NCI-H510A treated with DMSO at 0.1 percent for 48 hours (cell line): ENCODE data around the gene TAAR9.
A peak's percentile ranks its signal among the peaks of the same experiment; 100 is the strongest.

Experiments used
- DNase-seq: peaks from one replicate; lab custom pipeline; 2025; lab: John Stamatoyannopoulos, UW

The TAAR9 gene, protein sequence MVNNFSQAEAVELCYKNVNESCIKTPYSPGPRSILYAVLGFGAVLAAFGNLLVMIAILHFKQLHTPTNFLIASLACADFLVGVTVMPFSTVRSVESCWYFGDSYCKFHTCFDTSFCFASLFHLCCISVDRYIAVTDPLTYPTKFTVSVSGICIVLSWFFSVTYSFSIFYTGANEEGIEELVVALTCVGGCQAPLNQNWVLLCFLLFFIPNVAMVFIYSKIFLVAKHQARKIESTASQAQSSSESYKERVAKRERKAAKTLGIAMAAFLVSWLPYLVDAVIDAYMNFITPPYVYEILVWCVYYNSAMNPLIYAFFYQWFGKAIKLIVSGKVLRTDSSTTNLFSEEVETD

DNA sequence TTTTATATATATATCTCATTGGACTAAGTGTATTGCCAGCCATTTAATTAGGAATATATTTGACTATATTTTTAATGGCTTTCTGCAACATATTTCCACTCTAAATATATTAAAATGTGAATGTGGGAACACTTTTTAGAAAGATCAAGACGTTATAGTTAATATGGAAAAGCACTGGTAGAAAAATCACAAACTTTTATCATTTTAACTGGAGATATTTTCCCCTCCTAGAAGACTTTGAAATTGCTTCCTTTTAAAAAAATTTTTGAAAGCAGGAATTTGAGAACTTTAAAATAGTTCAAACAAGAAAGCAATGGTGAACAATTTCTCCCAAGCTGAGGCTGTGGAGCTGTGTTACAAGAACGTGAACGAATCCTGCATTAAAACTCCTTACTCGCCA, at the start of gene TAAR9:
TSS of gene TAAR9 (plus strand) at position 301 of the 400 bp plus-strand sequence. CDS start at position 314, 13 bp downstream.
- no peak for DNase-seq

DNA sequence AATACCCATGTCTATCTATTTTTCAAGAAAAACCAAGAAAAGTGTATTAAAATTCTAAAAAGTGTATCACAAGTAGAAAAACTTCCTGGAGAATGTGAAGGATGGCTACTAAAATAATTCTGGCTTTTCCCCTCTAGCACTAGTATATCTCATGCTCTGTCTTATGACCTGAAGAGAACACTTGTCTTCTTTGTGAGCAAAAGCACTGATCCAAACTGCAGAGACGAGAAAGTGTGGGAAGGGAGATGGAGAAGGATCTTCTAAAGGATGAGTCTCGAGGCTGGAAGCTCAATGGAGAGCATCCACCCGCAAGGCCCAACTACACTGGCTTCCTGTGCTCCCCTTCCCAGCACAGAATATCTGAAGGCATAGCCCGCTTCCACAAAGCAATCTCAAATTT, 48.7 kb upstream of the TAAR9 start:
- DNase-seq = no peak

DNA sequence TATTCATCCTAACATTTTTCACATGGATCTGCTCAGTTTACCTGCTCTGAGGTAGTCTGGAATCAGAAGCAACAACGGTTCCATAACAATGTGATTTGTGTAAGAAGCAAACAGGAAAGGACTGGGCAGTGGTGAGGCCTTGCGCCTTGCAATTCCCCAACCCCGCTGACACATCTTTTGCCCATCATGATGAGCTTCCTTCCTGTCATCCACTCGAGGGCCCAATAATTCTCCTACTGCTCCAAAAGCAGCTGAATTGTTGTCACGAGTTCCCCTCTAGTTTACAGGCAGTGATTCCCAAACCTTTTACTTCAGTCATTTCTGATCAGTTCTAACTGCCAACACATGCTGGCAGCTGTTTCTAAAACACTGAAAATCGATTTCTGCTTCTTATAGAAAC, 48.1 kb upstream of the TAAR9 start:
- DNase-seq = no peak

DNA sequence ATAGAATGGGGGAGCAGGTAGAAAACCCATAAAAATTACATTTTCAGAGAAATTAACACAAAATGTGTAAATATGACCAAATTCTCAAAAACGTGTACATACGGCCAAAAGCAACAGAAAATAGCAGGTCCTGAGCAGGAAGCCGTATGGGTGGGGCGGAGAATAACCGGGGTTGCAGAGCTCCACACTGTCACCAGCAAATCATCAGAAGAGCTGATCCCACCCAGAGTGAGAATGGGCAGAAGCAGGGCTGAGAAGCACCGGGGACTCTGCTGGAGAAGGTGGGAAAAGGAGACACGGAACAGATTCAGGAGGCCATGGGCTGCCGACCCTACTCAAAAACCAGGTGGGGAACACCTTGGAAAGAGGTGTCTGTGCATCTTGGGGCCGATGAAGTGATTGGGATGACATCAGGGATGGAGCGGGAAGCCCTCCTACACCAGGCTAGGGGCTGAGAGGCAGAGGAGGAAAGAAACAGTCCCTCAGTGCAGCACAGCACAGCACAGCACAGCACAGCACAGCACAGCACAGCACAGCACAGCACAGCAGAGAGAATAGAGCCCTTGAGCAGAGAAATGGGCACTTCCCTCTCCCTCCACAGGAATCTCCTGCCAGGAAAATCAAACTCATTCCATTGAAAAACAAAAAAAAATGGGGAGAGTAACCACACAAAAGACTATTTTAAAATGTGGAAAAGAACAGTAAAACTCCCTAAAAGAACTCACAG, 47.4 kb upstream of the TAAR9 start:
- no peak for DNase-seq

DNA sequence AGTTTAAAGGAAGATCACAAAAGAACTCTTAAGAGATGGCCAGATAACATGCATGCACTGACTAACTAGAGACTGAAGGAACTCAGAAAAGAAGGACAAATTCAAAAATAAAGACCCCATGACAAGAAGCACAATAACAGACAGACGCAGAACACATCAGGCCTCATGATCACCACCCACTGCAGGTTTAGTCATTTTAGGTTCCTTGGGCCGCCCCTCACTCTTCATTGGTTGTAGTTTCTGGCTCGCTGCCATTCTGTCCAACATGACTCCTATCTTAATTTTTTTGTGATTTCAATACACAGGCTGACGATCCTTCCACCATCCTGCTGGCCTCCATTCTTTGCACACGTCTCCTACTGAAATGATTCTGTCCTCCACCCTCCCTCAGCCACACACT, 46.8 kb upstream of the TAAR9 start:
- no peak for DNase-seq

DNA sequence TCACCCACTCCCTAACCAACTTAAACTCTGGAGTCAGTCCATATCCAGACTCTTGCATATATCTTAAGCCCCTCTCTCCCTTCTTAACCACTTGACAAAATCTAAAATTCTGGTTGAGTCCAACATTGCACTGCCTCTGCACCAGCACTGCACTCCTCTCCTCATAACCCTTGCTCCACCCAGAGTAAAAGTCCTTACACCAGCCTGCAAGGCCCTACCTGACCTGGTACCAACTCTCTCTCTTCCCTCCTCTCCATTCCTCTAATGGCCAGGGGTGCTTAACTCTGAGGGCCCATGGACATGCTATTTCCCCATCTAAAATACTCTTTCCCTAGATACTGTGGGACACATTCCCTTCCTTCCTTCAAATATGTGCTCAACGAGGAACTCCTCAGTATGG, 46.2 kb upstream of the TAAR9 start:
- DNase-seq = no peak

DNA sequence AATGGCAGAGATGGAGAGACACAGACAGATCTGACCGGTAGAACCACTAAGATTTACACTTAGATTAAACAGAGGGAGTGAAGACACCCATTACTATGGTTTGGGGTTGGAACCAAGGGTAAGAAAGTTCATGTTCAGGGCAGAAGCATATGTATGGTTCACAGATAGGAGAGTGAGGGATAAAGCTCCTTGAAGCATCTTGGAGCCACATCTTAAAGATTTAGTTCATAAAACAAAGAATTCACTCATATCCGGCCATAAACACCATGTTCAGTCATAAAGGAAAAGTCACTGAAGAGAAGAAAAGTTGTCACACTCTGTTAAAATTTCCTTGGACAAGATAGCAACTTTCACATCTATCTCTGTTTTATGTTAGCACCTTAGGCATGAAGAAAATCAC, 43.1 kb upstream of the TAAR9 start:
- DNase-seq = no peak

DNA sequence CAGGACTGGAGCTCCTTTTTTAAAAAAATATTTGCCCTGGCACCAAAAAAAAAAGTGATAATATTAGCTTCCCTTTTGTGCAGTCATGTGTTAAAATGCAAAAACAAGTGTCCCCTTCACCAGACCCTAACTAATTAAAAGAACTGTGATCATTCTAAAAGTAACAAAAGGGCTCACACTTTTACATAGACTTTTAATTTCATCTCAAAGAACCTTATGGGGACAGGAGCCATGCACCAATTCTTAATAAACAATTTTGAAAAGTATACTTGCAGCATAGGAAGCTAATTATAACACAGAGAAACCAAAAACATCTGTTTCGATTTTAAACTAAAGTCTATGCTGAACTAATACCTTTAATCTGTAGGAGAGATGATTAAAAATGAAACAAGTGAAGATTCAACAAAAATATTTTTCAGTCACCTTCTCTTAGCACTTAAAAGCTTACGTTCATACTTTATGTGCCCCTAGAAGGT, 42.4 kb upstream of the TAAR9 start:
- DNase-seq = no peak

DNA sequence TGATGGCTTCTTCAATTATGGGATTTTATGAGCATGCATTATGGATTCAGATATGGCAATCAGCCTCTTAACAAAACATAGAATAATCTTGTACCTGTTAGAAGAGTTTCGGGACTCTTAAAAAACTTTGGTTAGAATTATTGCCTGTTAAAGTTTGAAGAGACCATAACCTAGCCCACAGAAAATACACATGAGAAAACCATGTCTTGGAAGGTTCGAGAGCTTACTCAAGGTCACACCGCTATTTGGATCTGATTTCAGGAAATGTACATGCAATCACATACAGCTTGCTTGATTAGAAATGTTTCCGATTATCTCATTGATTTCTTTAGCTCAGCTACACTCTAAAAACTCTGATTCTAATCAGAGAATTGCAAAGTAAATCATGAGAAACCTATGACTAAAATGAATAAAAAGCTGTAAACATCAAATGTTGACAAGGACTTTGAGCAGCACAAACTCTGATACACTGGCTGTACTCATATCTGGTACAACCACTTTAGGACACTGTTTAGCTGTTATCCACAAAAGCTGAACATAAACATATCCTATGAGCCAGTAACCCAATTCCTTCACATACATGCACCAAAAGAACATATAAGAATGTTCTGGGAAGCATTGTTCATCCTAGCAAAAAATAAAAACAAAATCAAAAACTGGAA, 41.4 kb upstream of the TAAR9 start:
- DNase-seq = no peak

DNA sequence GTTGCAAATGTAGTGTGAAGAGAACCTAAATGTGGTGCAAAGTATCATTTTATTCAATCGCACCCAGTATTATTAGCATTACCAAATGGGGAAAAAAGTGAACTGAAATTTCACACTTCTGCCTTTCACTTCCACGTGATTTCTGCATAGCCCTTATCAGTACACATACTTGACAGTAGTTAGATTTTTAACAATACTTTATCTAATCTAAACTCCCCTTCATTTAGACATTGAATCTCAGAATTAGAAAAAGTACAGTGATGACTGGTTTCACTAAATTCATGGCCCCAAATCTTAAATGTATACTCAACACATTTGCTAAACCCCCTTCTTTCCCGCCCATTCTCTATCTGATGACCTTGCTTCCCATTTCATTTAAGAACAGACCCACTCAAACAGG, 39.4 kb upstream of the TAAR9 start:
- DNase-seq = no peak

DNA sequence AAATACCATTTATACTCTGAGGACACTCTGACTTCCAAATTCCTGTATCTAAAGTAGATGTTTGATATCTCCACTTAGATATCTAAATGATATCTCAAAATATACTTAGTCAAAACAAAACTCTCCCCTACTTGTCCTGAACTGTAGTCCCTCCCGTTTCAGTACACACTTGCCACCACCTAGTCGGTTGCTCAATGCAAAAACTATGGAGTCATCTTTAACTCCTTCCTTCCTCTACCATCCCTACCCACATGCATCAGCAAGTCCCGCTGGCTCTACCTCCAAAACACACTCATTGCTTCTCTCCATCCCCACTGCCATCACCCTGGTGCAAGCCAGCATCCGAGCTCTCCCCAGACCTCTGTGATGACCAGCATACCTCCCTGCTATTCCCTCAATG, 38.3 kb upstream of the TAAR9 start:
- no peak for DNase-seq

DNA sequence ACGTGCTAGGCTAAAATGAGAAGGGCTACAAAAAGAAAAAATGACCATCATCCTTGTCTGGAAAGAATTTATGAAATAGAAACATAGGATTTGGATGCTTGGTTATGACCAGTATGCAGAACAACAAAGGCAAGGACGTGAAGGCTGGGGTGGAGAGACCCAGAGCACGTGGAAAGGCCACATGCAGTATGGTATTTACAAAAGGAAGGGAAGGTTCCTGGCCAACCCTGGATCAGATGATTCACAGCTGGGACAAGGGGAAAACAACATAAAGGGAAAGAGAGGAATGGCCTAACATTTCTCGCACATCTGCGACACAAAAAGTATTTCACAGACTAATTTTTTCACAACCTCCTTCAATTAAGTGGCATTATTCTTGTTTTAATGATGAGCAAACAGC, 33.3 kb upstream of the TAAR9 start:
- DNase-seq = no peak

DNA sequence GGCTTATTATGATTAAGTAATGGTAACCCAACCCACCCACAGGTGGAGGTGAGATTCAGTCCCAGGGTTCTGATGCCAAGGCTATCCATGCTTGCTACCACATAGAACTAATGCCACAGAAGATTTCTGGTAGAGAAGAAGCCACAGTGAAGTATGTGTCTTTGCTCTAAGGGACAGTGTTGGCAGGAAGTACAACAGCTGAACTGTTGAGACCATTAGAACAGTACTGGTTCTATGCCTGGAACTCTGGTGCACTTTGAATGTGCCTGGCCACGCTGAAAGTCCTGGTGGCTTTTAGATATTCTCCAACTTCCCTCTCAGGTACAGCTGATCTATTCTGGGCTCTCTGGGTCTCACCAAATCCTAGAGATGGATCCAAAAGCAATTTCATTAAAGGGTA, 32.9 kb upstream of the TAAR9 start:
- no peak for DNase-seq

DNA sequence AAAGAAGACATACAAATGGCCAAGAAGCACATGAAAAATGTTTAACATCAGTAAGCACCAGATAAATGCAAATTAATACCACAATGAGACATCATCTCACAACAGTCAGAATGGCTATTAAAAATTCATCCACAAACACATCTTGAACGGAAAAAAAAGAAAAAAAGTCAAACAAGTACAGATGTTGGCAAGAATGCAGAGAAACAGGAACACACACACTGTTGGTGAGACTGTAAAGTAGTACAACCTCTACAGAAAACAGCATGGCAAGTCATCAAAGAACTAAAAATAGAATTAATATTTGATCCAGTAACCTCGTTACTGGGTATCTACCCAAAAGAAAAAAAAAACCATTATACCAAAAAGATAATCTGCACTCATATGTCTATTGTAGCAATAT, 31.6 kb upstream of the TAAR9 start:
- no peak for DNase-seq

DNA sequence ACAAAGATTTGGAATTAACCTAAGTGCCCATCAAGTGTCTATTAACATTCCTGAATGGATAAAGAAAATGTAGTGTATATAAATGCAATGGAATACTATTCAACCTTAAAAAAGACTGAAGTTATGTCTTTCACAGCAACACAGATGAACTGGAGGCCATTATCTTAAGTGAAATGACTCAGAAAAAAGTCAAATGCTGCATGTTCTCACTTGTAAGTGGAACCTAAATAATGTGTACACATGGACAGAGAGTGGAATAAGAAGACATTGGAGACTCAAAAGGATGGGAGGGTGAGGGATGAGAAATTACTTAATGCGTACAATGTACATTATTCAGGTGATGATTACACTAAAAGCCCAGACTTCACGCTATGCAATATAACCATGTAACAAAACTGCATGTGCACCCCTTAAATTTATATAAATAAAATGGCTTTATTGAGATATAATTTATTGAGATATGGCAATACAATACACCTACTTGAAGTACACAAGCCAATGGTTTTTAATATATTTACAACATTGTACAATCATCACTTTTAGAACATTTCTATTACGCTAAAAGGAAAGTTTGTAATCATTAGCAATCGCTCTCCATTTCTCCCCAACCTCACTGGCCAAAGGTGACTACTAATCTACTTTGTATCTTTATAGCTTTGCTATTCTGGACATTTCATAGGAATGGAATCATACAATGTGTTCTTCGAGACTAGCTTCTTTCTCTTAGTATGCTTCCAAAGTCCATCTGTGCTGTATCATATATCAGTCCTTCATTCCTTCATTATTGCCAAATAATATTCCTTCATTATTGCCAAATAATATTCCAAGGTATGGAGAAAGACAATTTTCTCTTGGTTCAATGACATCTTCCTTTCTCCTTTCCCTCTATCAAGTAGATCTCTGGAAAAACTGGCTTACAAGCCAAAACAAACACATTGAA, 30.9 kb upstream of the TAAR9 start:
- DNase-seq = no peak

DNA sequence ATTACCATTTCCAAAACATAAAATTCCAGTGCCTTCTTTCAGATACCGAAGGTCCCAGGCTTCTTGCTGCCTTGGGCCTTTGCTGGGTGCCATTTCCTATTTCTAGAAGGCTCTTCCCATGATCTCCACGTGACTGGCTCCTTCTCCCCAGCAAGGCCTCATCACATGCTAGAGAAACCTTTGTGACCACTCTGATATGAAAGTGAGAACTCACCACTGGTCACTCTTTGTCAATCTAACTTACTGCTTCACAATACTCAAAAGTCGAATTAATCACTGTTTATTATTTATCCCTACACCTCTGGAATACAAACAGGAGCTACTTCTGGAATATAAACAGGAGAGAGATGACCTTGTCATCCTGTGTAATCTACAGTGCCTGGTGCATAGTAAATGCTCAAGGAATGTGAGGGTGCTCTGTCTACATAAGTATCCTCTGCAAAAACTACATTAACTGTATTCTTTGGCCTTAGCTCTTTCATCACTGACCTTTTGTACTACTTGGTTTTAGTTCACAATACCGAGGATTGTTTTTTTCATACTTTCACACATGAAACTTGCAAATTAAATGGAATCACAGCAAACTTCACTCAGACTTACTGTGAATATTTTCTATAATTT, 26.8 kb upstream of the TAAR9 start:
- DNase-seq = no peak

DNA sequence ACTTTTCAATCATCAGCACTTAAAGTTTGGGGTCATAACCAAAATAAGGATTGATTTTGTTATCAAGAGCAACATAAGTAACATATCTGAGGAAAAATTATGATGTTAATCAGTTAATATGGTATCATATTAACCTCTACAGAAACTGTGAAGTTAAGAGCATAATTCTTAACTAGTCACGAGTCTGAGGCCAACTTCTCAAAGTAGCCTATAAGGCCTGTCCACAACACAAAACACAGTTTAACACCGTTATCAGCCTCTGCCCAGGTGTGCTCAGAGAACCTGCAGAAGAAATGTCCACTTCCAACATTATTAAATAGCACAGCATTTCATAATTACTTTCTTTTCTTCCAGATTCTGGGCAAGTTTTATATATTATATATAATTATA, 26.3 kb upstream of the TAAR9 start:
- DNase-seq = no peak

DNA sequence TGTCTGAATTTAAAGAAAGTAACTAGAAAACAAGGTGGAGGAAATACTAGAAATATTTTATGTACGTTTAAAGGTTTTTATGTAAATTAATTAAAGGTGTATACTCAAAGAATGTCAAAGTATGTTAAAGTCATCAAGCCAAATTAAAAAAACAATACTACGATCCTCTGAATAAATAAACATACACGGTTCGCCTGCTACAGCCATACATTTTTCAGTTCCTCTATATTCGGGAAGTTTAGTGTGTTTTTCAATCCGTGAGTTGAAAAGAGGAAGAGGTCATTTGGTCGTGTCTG, 25.8 kb upstream of the TAAR9 start:
- no peak for DNase-seq

DNA sequence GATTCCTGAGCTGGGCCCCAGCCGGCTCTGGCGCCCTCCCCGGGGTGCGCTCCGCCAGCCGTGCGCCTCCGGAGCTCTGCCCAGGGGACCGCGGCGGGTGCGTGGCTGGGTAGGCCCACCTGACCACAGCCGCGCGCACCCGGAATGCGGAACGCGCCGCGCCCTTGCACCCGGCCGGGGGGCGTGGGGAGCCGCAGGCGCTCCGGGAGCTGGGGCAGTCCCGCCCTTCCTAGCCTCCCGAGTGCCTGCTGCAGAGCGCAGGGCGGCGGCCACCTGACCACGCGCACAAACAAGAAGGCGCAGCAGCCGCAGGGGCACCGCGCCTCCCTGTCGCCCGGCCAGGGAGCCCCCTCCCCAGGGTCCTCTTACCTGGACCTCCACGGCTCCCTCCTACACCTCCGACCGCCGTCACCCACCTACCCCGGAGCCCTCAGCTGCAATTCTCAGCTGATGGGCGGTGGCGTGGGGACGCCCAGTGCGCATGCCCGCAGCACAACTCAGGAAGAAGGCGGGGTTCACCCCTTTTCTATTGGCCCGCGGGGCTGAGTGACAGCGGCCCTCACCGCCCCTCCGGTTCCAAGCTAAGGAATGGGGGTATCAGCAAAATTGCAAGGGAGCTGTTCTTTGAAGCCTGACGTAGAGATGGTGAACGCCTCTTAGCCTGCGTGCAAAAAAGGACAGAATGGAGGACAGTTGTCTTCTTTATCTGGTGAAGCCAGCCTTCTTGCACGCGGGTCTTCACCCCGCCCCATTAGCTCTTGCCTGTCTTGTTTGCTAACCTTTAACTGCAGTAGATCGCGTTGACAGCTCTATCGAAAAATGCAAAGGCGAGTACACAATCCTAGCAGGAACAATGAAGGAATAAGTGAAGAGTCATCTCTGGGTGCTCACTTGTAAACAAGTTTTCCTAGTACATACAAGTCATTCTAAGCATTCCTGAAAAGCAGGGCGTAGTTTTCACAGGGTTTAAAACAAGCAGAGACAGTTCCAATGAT, 25.1 kb upstream of the TAAR9 start, which contains the start of gene STX7:
TSS of gene STX7 (minus strand) at position 479 of the 995 bp plus-strand sequence. CDS start 9,586 bp downstream, outside the sequence.
- DNase-seq = peak; percentile 51

DNA sequence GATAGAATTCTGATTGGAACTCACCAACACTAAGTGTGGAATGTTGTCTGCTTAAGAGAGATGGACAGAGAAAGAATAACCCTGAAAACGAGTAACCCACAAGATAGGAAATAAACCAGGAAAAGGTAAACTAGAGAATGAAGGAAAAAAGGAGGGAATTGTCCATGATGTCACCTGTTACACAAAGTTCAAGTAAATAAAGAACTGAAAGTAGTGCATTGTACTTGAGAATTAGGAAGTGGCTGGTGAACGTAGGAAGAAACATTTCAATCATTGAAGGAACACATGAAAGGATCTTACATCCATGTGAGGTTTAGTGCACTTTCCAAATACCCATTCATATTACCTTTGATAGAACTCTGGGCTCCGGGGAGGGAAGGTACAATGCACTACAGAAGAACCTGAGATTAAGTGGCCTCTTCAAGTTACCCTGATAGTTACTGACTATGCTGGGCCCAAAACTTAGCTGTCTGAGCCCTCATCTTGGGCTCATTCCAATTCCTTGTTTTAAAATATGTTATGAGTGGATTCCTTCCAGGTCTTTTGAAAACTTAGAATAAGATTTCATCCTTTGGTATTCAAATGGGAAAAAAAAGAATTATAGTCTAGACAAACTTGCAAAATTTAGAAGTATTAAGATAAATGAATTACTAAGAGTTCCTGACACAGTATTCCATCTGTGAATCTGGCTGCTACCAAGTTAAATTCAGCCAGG, 24.1 kb upstream of the TAAR9 start:
- DNase-seq = no peak
